COLO829 (cell line): ENCODE results near the gene IGF1R.
A peak's percentile ranks its signal among the peaks of the same experiment; 100 is the strongest.

Source experiments
- DNase-seq: peaks from one replicate; pipeline ENCODE4 v3.0.0; 2012; ENCODE audit warnings: low spot score

Gene IGF1R

GRCh38 chr15:98914626-98915025 lies 266.3 kb downstream of the IGF1R start:
- no peak for DNase-seq

DNA sequence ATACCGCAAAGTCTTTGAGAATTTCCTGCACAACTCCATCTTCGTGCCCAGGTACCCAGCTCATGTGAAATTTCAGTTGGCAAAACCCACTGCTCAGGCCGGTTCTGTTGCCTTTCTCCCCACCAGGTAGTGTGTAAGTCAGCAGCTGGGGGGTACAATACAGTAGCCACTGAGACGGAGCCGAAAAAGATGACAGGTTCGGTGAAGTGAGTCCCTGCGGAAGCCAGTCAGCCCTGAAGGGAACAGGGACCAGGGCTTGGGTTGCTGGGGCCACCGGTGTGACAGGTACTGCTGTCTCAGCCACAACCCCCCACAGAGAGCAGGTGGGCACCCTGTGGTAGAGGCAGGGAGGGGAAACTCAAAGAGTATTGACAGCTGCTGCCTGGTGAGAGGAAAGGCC lies 268.5 kb downstream of the IGF1R start:
- no peak for DNase-seq

DNA sequence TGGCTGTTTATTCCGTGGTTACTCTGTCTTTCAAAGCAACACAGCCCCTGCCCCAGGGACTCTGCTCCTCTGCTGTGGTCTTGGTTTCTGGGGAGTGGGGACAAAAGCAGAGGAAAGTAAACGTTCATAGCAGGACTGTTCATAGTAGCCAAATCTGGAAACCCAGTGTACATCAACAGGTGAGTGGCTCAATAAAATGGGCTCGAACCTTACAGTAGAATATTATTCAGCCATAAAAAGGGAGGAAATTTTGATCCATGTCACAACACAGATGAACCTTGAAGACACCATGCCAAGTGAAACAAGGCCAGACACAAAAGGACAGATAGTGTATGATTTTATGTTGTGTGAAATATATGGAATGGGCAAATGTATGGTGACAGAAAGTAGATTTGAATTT lies 269.1 kb downstream of the IGF1R start:
- no peak for DNase-seq

- DNase-seq, result no peak
Observed at GRCh38 chr15:98920091-98920880, 271.9 kb downstream of the IGF1R start.

DNA sequence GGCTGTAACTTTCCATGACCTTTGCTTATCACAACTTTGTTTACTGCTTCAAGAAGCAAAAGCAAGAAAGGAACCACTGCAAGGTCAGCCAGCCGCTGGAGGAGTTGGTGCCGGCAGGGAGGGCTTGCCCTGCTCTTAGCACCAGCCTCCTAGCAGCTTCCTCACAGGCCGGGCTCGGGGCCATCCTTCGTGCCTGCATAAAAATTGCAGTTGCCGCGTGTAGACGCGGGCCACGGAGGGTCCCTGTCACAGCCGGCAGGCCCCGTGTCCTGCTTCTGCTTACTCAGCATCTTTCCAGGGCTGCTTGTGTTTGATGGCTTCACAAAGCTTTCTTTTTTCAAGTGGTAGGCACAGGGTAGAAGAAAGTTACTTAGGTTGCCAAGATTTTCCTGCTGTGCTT lies 274.8 kb downstream of the IGF1R start:
- DNase-seq, result no peak

- DNase-seq, result no peak
Observed at GRCh38 chr15:98923579-98923978, 275.2 kb downstream of the IGF1R start.

GRCh38 chr15:98924401-98925049 lies 276.2 kb downstream of the IGF1R start:
- no peak for DNase-seq

DNA sequence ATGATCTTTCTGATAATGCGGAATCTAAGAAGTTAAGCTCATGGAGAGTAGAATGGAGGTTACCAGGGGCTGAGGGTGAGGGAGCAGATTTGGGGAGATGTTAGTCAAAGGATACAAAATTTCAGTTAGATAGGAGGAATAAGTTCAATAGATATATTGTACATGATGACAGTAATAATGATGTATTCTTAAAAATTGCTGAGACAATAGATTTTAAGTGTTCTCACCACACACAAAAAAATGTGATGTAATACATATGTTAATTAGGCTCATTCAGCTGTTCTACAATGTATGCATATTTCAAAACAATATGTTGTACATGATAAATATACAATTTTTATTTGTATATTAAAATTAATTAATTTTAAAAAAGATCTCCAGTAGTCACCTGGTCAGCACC lies 277.9 kb downstream of the IGF1R start:
- no peak for DNase-seq

DNA sequence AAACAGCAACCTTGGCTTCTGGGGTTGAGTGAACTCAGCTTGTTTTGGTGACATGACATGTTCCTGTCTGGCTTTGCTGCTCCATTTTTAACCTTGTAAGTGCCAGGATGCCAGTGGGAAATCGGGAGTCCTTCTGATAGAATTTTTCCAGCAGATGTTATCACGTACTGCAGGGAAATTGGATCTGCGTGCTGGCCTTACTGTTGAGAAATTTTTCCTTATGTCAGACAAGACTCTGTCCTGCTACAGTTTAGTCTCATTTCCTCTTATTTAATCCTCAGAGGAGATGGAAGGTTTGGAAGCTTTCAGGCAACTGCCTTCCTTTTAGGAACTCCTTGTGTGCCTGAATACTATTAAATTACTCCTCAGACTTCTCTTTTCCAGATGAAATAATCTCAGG lies 278.7 kb downstream of the IGF1R start:
- DNase-seq, result no peak

DNA sequence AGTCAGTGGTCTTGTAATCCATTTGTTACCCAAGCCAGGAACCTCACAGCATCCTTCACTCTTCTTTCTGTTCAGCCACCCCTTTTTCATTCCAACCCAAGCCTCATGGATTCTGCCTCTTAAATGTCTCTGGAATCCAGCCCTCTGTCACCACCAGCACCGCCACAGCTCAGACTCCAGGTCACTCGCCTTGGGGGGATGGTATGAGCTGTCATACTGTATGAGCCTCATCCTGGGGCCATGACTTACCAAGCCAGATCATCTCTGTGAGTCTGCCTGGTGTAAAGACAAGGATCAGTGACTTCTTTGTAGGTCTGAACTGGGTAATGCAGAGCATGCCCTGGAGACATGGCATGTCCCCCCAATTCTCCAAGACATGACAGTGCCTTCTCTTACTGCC lies 279.7 kb downstream of the IGF1R start:
- no peak for DNase-seq

- DNase-seq, result peak; percentile 69
Observed at GRCh38 chr15:98930576-98930975, 282.2 kb downstream of the IGF1R start.

- DNase-seq, result peak; percentile 72
Observed at GRCh38 chr15:98931004-98931403, 282.7 kb downstream of the IGF1R start.

GRCh38 chr15:98933406-98933805 lies 285.1 kb downstream of the IGF1R start:
- no peak for DNase-seq

- no peak for DNase-seq
Observed at GRCh38 chr15:98935736-98936135, 287.4 kb downstream of the IGF1R start.

- no peak for DNase-seq
Observed at GRCh38 chr15:98937413-98938104, 289.2 kb downstream of the IGF1R start.

DNA sequence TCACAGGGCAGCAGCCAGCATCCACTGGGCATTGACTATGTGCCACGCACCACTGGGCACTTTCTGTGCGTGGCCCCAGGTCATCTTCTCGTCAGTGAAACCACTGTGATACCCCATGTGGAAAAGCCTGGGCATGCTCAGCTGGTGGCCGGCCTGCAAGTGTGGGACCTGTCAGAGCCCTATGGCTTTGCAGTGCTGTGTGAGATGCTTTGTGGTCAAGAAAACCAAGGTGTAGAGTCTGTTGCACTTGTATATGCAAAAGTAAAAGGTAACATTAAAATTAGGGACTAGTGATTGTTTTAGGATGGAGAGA lies 289.7 kb downstream of the IGF1R start:
- no peak for DNase-seq

GRCh38 chr15:98938799-98939198 lies 290.5 kb downstream of the IGF1R start:
- DNase-seq, result no peak

DNA sequence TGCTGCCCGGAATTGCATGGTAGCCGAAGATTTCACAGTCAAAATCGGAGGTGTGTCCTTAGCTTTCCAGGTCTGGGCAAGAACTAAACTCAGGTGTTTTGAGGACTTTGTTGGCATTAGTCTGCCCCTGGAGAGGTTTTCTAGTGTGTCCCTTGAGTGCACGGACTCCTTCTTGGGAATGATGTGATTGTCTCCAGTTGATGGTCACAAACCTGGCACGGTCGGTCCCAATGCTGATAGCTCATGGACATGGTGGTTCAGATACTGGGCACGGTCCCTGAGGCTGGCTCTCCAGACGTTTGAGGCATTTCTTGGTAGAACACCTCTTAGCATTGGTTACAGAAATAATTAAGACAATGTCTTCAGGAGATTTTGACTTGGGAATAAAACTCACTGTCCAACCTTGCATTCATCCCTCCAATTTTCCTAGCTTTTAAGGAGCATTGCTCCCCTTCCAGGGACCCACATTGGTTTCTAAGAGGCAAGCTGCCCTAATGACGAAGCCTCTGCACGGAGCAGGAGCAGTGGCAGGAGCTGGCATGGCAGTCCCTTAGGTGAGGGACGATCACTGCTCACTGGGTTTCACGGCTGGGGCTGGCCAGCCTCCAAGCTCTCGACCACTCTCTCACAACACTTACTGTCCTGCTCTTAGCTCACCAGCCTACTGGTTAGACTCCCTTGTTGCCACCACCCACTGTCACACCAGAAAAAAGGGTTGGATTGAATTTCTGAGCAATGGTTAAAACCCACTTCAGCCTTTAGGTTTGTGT lies 291.2 kb downstream of the IGF1R start:
- no peak for DNase-seq

- DNase-seq, result no peak
Observed at GRCh38 chr15:98941595-98942255, 293.4 kb downstream of the IGF1R start.

DNA sequence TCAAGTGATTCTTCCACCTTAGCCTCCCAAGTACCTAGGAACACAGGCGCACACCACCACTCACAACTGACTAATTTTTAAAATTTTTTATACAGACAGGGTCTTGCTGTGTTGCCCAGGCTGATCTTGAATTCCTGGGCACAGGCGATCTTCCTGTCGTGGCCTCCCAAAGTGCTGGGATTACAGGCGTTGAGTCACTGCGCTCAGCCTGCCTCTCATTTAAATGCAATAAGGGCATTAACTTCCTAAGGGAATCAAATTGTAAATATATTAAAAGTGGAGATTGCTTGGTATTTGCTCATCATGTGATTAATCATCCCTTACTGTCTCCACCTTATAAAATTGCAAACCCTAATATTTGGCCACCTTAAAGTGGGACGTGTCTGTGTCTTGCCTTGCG lies 294.1 kb downstream of the IGF1R start:
- DNase-seq, result no peak

DNA sequence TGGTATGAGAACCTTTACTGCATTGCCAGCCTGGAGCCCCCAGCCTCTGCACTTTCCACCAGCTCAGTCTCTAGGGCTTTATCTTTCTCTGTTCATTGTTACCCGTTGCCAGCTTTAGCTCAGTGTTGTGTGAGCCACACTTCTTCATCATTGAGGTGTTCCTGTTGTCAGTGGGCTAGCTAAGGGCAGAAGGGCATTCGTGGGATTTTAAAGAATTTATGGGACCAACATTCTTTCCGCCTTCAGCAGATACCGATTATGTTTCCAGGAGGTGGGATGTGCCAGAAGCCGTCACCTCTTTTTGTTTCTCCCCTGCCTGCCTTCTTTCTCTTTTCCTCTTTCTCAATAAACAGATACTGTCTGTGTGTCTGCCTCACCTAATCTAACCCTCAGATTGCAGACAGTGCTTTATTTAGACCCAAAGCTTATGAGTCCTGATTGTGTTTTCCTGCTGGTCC lies 294.7 kb downstream of the IGF1R start:
- no peak for DNase-seq

DNA sequence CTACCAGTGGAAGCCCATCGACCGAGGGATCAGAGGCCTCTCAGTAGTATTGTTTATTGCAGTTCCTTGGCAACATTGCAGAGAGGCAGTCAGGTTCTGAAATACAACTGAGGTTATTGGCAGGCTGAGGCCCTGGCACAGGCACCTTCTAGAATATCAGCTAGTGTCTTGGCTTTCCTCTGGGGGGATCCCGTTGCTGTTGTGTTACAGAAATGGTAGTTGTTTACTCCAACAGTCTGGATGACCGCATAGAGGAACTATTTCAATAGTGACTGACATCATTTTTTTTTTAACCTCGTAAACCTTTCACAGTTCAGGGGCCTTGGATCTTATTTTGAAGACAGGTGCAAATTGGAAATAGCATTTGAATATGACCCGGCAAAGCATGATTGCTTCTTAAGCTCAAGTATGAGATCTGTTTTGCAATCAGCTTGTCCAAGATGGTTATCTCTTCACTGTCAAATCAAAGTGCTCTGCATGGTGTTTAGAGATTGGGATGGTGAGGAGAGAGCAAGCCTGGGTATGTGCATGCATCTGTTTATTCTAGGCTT lies 295.3 kb downstream of the IGF1R start:
- DNase-seq, result no peak
